B cell (primary cell): Measurements from ENCODE around the gene PCNX3. TPM values are rescaled to one million over a fixed set of nuclear protein-coding genes. Genes with fewer than 3 reads are reported as not detected.
A peak's percentile ranks its signal among the peaks of the same experiment; 100 is the strongest.

Experiments used
- ATAC-seq: fragments of 200-7000 bp; cut with Tn5 transposase; one replicate; pipeline ENCODE4 v1.10.0; 2021; ENCODE audit warnings: low read depth, mild to moderate bottlenecking, moderate number of reproducible peaks, moderate library complexity
- CTCF ChIA-PET: fragments of 350-600 bp; sonication (Branson Sonifier 250); formaldehyde crosslinking; loops from one replicate; lab custom pipeline; 2021; ENCODE audit warnings: antibody characterized with exemption, inconsistent platforms; lab: Charles Lee
- POLR2A ChIA-PET: fragments of 350-600 bp; sonication (Branson Sonifier 250); formaldehyde crosslinking; loops from one replicate; lab custom pipeline; 2021; ENCODE audit warnings: antibody characterized with exemption; lab: Charles Lee
- DNase-seq: peaks from one replicate; pipeline ENCODE4 v3.0.0; 2013
- H2AFZ ChIP-seq: 2 replicates; pipeline ENCODE4 v1.6.1; 2012; ENCODE audit warnings: mild to moderate bottlenecking, low read depth, low read length; ENCODE audit not compliant: insufficient read depth, poor library complexity, severe bottlenecking
- H3K27ac ChIP-seq, 2 donors: 1 replicate in 1 of 2; 2 replicates in 1 of 2; pipeline ENCODE4 v1.5.1; 2012 to 2013; ENCODE audit warnings: low read length in 2 of 2, mild to moderate bottlenecking in 2 of 2, moderate library complexity in 1 of 2
- H3K27me3 ChIP-seq, 4 experiments: fragments of 200-600 bp in 1 of 4; sonication (generic) in 1 of 4; replicated peaks in 1 of 4; 1 replicate in 2 of 4; 2 replicates in 2 of 4; pipeline versions ENCODE4 v1.6.1 to v1.7.0; 2013 to 2016; ENCODE audit warnings: low read length in 3 of 4, mild to moderate bottlenecking in 2 of 4, mixed read lengths in 1 of 4, moderate library complexity in 1 of 4; ENCODE audit not compliant: insufficient read depth in 4 of 4, control insufficient read depth in 3 of 4; ENCODE audit errors: control extremely low read depth in 1 of 4
- H3K36me3 ChIP-seq, 2 experiments: replicated peaks in 1 of 2; 1 replicate in 1 of 2; 2 replicates in 1 of 2; pipeline versions ENCODE4 v1.6.1 to v1.7.1; 2013; ENCODE audit warnings: low read length in 1 of 2; ENCODE audit not compliant: insufficient read depth in 2 of 2, control insufficient read depth in 1 of 2; ENCODE audit errors: control extremely low read depth in 1 of 2, extremely low read depth in 1 of 2
- H3K4me1 ChIP-seq, 2 donors: fragments of 200-600 bp in 1 of 2; sonication (generic) in 1 of 2; 1 replicate in 1 of 2; 2 replicates in 1 of 2; pipeline versions ENCODE4 v1.5.1 to v1.6.1; 2013 to 2017; ENCODE audit warnings: low read length in 2 of 2; ENCODE audit not compliant: control insufficient read depth in 2 of 2, insufficient read depth in 2 of 2
- H3K4me2 ChIP-seq: replicated peaks from 2 replicates; pipeline ENCODE3; 2012; ENCODE audit warnings: mild to moderate bottlenecking, low read depth, low read length; ENCODE audit not compliant: poor library complexity, severe bottlenecking
- H3K4me3 ChIP-seq, 5 experiments: fragments of 200-600 bp in 1 of 5; sonication (generic) in 1 of 5; 1 replicate in 3 of 5; 2 replicates in 2 of 5; pipeline versions ENCODE4 v1.5.1 to v1.7.0; 2011 to 2016; ENCODE audit warnings: low read length in 4 of 5, mild to moderate bottlenecking in 4 of 5, low read depth in 2 of 5, control low read depth in 1 of 5, moderate library complexity in 1 of 5; ENCODE audit not compliant: insufficient read depth in 1 of 5; ENCODE audit errors: control extremely low read depth in 1 of 5, extremely low read depth in 1 of 5
- H3K79me2 ChIP-seq: fragments of 200-600 bp; sonication (generic); one replicate; pipeline ENCODE4 v1.6.0; 2016; ENCODE audit warnings: low read length; ENCODE audit not compliant: control insufficient read depth, insufficient read depth
- H3K9ac ChIP-seq: fragments of 200-600 bp; sonication (generic); 2 replicates; pipeline ENCODE4 v1.6.1; 2017; ENCODE audit warnings: mild to moderate bottlenecking, low read length, moderate library complexity
- H3K9me3 ChIP-seq, 3 donors: one replicate each; pipeline versions ENCODE4 v1.6.1 to v1.7.1; 2013; ENCODE audit warnings: low read length in 2 of 3; ENCODE audit not compliant: control insufficient read depth in 2 of 3, insufficient read depth in 1 of 3; ENCODE audit errors: control extremely low read depth in 1 of 3
- H4K20me1 ChIP-seq: 2 replicates; pipeline ENCODE4 v1.6.0; 2012; ENCODE audit warnings: mild to moderate bottlenecking, low read length; ENCODE audit not compliant: insufficient read depth, control insufficient read depth, poor library complexity, severe bottlenecking
- H3K27ac Mint-ChIP-seq: one replicate; pipeline ENCODE4 v1.8.0; 2021; ENCODE audit warnings: mixed read lengths
- H3K27me3 Mint-ChIP-seq: one replicate; pipeline ENCODE4 v1.8.0; 2021; ENCODE audit warnings: mixed read lengths
- H3K4me1 Mint-ChIP-seq: one replicate; pipeline ENCODE4 v1.8.0; 2021; ENCODE audit warnings: mixed read lengths
- H3K4me3 Mint-ChIP-seq: one replicate; pipeline ENCODE4 v1.8.0; 2021; ENCODE audit warnings: mixed read lengths
- H3K9me3 Mint-ChIP-seq: one replicate; pipeline ENCODE4 v1.8.0; 2022; ENCODE audit warnings: mixed read lengths; ENCODE audit not compliant: insufficient read depth
- EZH2 ChIP-seq: IDR thresholded peaks from 2 replicates; pipeline ENCODE4 v1.6.1; 2012; ENCODE audit warnings: borderline replicate concordance, low read depth, mild to moderate bottlenecking, moderate library complexity, low read length; ENCODE audit not compliant: insufficient read depth, poor library complexity, severe bottlenecking
- WGBS: methylation state at CpG from one replicate; pipeline ENCODE4 v1.1.5; 2013; ENCODE audit warnings: missing lambda C conversion rate; ENCODE audit not compliant: insufficient coverage; 5-methylcytosine and 5-hydroxymethylcytosine counted together
- intact Hi-C: fragments of 100-400 bp; cut with micrococcal nuclease; formaldehyde crosslinking; loops from one replicate; pipeline ENCODE4 v1.10.0; 2022
- polyA plus RNA-seq: library from polyadenylated mRNA; depleted of rRNA; stranded (reverse); fragments of >200 nt; gene quantifications from 2 replicates; pipeline ENCODE4 v1.2.3, GENCODE V29; 2012
- total RNA-seq, 2 donors: library from RNA; stranded (reverse); fragments of 120-200 nt in 1 of 2; gene quantifications; 1 replicate in 1 of 2; 2 replicates in 1 of 2; pipeline versions ENCODE4 v1.2.3 to v1.2.4, GENCODE V29; 2013 to 2022
- TF ChIP-seq, protein P1 (sequence below): fragments of 200-600 bp; IDR thresholded peaks from one replicate; pipeline ENCODE4 v1.8.0; 2022; ENCODE audit warnings: antibody characterized with exemption, mild to moderate bottlenecking

The PCNX3 gene
- total and polyA plus RNA-seq, 2 donors (not counting 1 experiment from before 2014, with no cell fraction given) = 61.5 to 62.8 TPM

DNA sequence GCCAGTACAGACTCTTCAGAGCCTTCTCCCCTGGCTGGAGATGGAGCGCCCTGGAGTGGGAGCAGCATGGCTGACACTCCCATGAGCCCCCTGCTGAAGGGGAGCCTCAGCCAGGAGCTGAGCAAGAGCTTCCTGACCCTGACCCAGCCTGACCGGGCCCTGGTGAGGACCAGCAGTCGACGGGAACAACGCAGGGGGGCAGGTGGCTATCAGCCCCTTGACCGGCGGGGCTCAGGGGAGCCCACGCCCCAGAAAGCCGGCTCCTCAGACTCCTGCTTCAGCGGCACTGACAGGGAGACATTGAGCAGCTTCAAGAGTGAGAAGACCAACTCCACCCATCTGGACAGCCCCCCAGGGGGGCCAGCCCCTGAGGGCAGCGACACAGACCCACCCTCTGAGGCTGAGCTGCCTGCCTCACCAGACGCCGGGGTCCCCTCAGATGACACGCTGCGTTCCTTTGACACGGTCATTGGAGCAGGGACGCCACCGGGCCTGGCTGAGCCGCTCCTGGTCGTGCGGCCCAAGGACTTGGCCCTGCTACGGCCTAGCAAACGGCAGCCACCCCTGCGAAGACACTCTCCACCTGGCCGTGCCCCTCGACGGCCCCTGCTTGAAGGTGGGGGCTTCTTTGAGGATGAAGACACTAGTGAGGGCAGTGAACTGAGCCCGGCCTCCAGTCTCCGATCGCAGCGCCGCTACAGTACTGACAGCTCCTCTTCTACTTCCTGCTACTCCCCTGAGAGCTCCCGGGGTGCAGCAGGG lies 2.6 kb downstream of the PCNX3 start:
- Histone ChIP-seq H3K9me3 (no peaks in the 10 kb centered on the region), H4K20me1 (peaks cover 47% of the 10 kb centered on the region), H3K79me2 (peaks cover 75% of the 10 kb centered on the region), H3K4me2 (no peak overlapping the region), H3K9ac (no peak overlapping the region), H3K27me3 (no peaks in the 10 kb centered on the region), H2AFZ (no peak overlapping the region), H3K4me3 (no peak overlapping the region), H3K4me1 (peaks cover 12 to 19% of the 10 kb centered on the region in 2 donors), H3K36me3 (peaks cover 0 to 52% of the 10 kb centered on the region in 2 experiments), H3K27ac (no peak overlapping the region)
- intact Hi-C loops = loop anchor here (5.0 to 10.0 kb wide), 2 partner anchors 486 to 503 kb away; partner anchors contain the start of genes SYVN1, TM7SF2 and ZNHIT2
- peak overlapping the region; percentile 94 for H3K4me3 Mint-ChIP-seq
- no peak for DNase-seq
- H3K27ac Mint-ChIP-seq = no peak overlapping the region
- no peak for ATAC-seq
- WGBS = 96% methylated on average over 25 of the region's 33 CpGs
- H3K9me3 Mint-ChIP-seq = no peaks in the 10 kb centered on the region
- TF ChIP-seq, protein P1, sequence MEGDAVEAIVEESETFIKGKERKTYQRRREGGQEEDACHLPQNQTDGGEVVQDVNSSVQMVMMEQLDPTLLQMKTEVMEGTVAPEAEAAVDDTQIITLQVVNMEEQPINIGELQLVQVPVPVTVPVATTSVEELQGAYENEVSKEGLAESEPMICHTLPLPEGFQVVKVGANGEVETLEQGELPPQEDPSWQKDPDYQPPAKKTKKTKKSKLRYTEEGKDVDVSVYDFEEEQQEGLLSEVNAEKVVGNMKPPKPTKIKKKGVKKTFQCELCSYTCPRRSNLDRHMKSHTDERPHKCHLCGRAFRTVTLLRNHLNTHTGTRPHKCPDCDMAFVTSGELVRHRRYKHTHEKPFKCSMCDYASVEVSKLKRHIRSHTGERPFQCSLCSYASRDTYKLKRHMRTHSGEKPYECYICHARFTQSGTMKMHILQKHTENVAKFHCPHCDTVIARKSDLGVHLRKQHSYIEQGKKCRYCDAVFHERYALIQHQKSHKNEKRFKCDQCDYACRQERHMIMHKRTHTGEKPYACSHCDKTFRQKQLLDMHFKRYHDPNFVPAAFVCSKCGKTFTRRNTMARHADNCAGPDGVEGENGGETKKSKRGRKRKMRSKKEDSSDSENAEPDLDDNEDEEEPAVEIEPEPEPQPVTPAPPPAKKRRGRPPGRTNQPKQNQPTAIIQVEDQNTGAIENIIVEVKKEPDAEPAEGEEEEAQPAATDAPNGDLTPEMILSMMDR = no peak
- TF ChIP-seq EZH2 = no peak
- ChIA-PET POLR2A (interaction anchor here (0.6 kb wide), 1 partner anchor 21 kb away, joined by 9 read pairs; no protein-coding TSS in a partner anchor), CTCF (interaction anchor here (1.4 to 1.6 kb wide), 3 partner anchors 30 to 242 kb away, joined by 3 to 4 read pairs (median 3); partner anchors contain the start of gene MUS81)
- no peaks in the 10 kb centered on the region for H3K27me3 Mint-ChIP-seq
- H3K4me1 Mint-ChIP-seq = peaks cover 28% of the 10 kb centered on the region

DNA sequence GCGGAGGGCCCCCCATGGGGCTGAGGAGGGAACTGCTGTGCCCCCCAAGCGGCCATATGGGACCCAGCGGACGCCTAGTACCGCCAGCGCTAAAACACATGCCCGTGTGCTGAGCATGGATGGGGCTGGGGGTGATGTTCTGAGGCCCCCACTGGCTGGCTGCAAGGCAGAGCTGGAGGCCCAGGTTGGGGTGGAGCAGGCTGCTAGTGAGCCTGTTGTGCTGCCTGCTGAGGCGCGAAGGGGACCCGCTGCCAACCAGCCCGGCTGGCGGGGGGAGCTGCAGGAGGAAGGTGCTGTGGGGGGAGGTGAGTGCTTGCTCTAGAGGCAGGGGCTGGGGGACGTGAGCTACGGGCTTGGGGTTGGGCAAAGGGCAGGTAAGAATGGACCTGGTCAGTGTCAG lies 3.2 kb downstream of the PCNX3 start:
- intact Hi-C loops = loop anchor here (5.0 to 10.0 kb wide), 2 partner anchors 486 to 504 kb away; partner anchors contain the start of genes SYVN1, TM7SF2 and ZNHIT2
- peaks cover 74% of the 10 kb centered on the region for H3K79me2 ChIP-seq
- H3K27me3 ChIP-seq = no peaks in the 10 kb centered on the region
- H3K4me2 ChIP-seq = no peak overlapping the region
- H3K36me3 ChIP-seq = peaks cover 0 to 58% of the 10 kb centered on the region in 2 experiments
- ChIA-PET CTCF (interaction anchor here (1.5 to 1.6 kb wide), 2 partner anchors 31 to 241 kb away, joined by 3 to 4 read pairs; partner anchors contain the start of gene MUS81), POLR2A (no interaction called here)
- no peak overlapping the region for H2AFZ ChIP-seq
- peaks cover 9 to 14% of the 10 kb centered on the region in 2 donors for H3K4me1 ChIP-seq
- Mint-ChIP-seq H3K4me3 (peak overlapping the region; percentile 29), H3K4me1 (peaks cover 26% of the 10 kb centered on the region), H3K27ac (no peak overlapping the region), H3K9me3 (no peaks in the 10 kb centered on the region), H3K27me3 (no peaks in the 10 kb centered on the region)
- no peak overlapping the region for H3K9ac ChIP-seq
- peaks cover 47% of the 10 kb centered on the region for H4K20me1 ChIP-seq
- 94% methylated on average over 14 of the region's 14 CpGs for WGBS
- DNase-seq (no peak), ATAC-seq (no peak)
- TF ChIP-seq, protein P1 = no peak
- no peak for TF ChIP-seq EZH2
- H3K27ac ChIP-seq = no peak overlapping the region
- H3K4me3 ChIP-seq = no peak overlapping the region
- H3K9me3 ChIP-seq = no peaks in the 10 kb centered on the region
